ENCODE data around the gene CRTC2.

Gene CRTC2

GRCh38 chr1:153967107-153967999 is 8.9 kb upstream of the CRTC2 start, which contains the start of gene CREB3L4:
CREB3L4 (plus strand) TSS chr1:153967902; CDS start chr1:153968526, 624 bp downstream.
- Histone ChIP-seq H3K79me2 (ENCODE audit: low read length) (peaks cover 36% of the 10 kb centered on the region), H3K27ac (ENCODE audit: low read length) (peak within 1 kb of the TSS; percentile 85), H3K4me2 (ENCODE audit: low read length) (peak within 1 kb of the TSS; percentile 93), H3K4me1 (ENCODE audit: low read length) (peaks cover 32% of the 10 kb centered on the region), H3K9me3 (ENCODE audit: insufficient read depth, low read length) (no peaks in the 10 kb centered on the region), H3K9ac (ENCODE audit: low read length) (peak within 1 kb of the TSS; percentile 88), H3K27me3 (ENCODE audit: low read depth, low read length) (no peaks in the 10 kb centered on the region), H3K36me3 (replicated peaks; ENCODE audit: low read depth, low read length) (peaks cover 9% of the 10 kb centered on the region), H2AFZ (ENCODE audit: low read depth, low read length) (peak within 1 kb of the TSS; percentile 81), H4K20me1 (ENCODE audit: insufficient read depth, low read length) (no peaks in the 10 kb centered on the region), H3K4me3 (ENCODE audit: low read length) (peak within 1 kb of the TSS; percentile 83)
- TF ChIP-seq EZH2phosphoT487 (IDR thresholded peaks at IDR 0.05; ENCODE audit: low read depth) (no peak), CTCF (IDR thresholded peaks at IDR 0.05; ENCODE audit: low read depth, low read length) (peak; percentile 65)

GRCh38 chr1:153963850-153964331 is 5.5 kb upstream of the CRTC2 start:
- no peaks in the 10 kb centered on the region for H3K27me3 ChIP-seq (ENCODE audit: low read depth, low read length)
- H3K4me3 ChIP-seq (ENCODE audit: low read length), result peak overlapping the region; percentile 92
- TF ChIP-seq CTCF (IDR thresholded peaks at IDR 0.05; ENCODE audit: low read depth, low read length) (no peak), EZH2phosphoT487 (IDR thresholded peaks at IDR 0.05; ENCODE audit: low read depth) (no peak)
- H3K4me1 ChIP-seq (ENCODE audit: low read length), result peaks cover 43% of the 10 kb centered on the region
- H3K36me3 ChIP-seq (replicated peaks; ENCODE audit: low read depth, low read length), result peaks cover 27% of the 10 kb centered on the region
- H4K20me1 ChIP-seq (ENCODE audit: insufficient read depth, low read length), result no peaks in the 10 kb centered on the region
- peak overlapping the region; percentile 99 for H3K9ac ChIP-seq (ENCODE audit: low read length)
- no peaks in the 10 kb centered on the region for H3K9me3 ChIP-seq (ENCODE audit: insufficient read depth, low read length)
- peak overlapping the region; percentile 45; the same call in 1 of the 2 replicates for H2AFZ ChIP-seq (ENCODE audit: low read depth, low read length)
- H3K27ac ChIP-seq (ENCODE audit: low read length), result peak overlapping the region; percentile 77
- peak overlapping the region; percentile 95 for H3K4me2 ChIP-seq (ENCODE audit: low read length)
- peaks cover 56% of the 10 kb centered on the region for H3K79me2 ChIP-seq (ENCODE audit: low read length)

- no peaks in the 10 kb centered on the region for H3K9me3 ChIP-seq (ENCODE audit: insufficient read depth, low read length)
- H3K9ac ChIP-seq (ENCODE audit: low read length), result peak within 1 kb of the TSS; percentile 99
- no peaks in the 10 kb centered on the region for H4K20me1 ChIP-seq (ENCODE audit: insufficient read depth, low read length)
- peaks cover 58% of the 10 kb centered on the region for H3K79me2 ChIP-seq (ENCODE audit: low read length)
- H2AFZ ChIP-seq (ENCODE audit: low read depth, low read length), result peak within 1 kb of the TSS; percentile 45; the same call in 1 of the 2 replicates
- H3K36me3 ChIP-seq (replicated peaks; ENCODE audit: low read depth, low read length), result peaks cover 27% of the 10 kb centered on the region
- peak within 1 kb of the TSS; percentile 77 for H3K27ac ChIP-seq (ENCODE audit: low read length)
- H3K27me3 ChIP-seq (ENCODE audit: low read depth, low read length), result no peaks in the 10 kb centered on the region
- no peak for TF ChIP-seq CTCF (IDR thresholded peaks at IDR 0.05; ENCODE audit: low read depth, low read length)
- no peak for TF ChIP-seq EZH2phosphoT487 (IDR thresholded peaks at IDR 0.05; ENCODE audit: low read depth)
- peak within 1 kb of the TSS; percentile 95 for H3K4me2 ChIP-seq (ENCODE audit: low read length)
- peak within 1 kb of the TSS; percentile 92 for H3K4me3 ChIP-seq (ENCODE audit: low read length)
- H3K4me1 ChIP-seq (ENCODE audit: low read length), result peaks cover 40% of the 10 kb centered on the region
Measured at GRCh38 chr1:153963030-153963849, 4.8 kb upstream of the CRTC2 start, which contains the start of gene SLC39A1. SLC39A1 (minus strand) TSS chr1:153963537; CDS start chr1:153962715, 822 bp downstream.
